HepG2 (cell line): ENCODE data around the gene EGF.

Experiments
- CCAR2 ChIP-seq: fragments of 200-400 bp; formaldehyde crosslinking; optimal IDR thresholded peaks from 2 replicates; pipeline ENCODE3; 2018; ENCODE audit warnings: low read depth, mild to moderate bottlenecking, low read length, moderate library complexity
- GLI4 ChIP-seq: sonication (generic); formaldehyde crosslinking; IDR thresholded peaks from 2 replicates; pipeline ENCODE4 v1.5.1; 2020; ENCODE audit warnings: missing genetic modification reagents, mild to moderate bottlenecking, moderate library complexity, borderline replicate concordance
- NR2F1 ChIP-seq, 2 experiments: fragments of 450-650 bp in 1 of 2; formaldehyde crosslinking in 1 of 2; IDR thresholded peaks; 2 replicates each; pipeline versions ENCODE4 v1.5.0 to v1.6.1; 2016 to 2020; ENCODE audit warnings: mild to moderate bottlenecking in 1 of 2, missing compliant biosample characterization in 1 of 2, missing genetic modification reagents in 1 of 2, moderate library complexity in 1 of 2
- SETDB1 ChIP-seq: sonication (generic); formaldehyde crosslinking; IDR thresholded peaks from 2 replicates; pipeline ENCODE4 v1.5.1; 2020; ENCODE audit warnings: missing genetic modification reagents, mild to moderate bottlenecking, borderline replicate concordance
- SRF ChIP-seq: IDR thresholded peaks from 2 replicates; pipeline ENCODE4 v1.6.1; 2011; ENCODE audit warnings: mild to moderate bottlenecking, low read depth, low read length, moderate library complexity
- TBP ChIP-seq: sonication (generic); formaldehyde crosslinking; IDR thresholded peaks from 2 replicates; pipeline ENCODE4 v1.5.0; 2020; ENCODE audit warnings: missing genetic modification reagents
- ZFX ChIP-seq: sonication (generic); formaldehyde crosslinking; IDR thresholded peaks from 2 replicates; pipeline ENCODE4 v1.4.0; 2020; ENCODE audit warnings: mild to moderate bottlenecking, low read depth, missing genetic modification reagents, moderate library complexity
- TF ChIP-seq, protein P1 (sequence below): sonication (generic); formaldehyde crosslinking; IDR thresholded peaks from 2 replicates; pipeline ENCODE4 v1.8.0; 2022; ENCODE audit warnings: missing genetic modification reagents, mild to moderate bottlenecking, borderline replicate concordance
- TF ChIP-seq, protein P2 (sequence below): fragments of 450-650 bp; IDR thresholded peaks from 2 replicates; pipeline ENCODE4 v1.6.1; 2017; ENCODE audit warnings: mild to moderate bottlenecking

DNA sequence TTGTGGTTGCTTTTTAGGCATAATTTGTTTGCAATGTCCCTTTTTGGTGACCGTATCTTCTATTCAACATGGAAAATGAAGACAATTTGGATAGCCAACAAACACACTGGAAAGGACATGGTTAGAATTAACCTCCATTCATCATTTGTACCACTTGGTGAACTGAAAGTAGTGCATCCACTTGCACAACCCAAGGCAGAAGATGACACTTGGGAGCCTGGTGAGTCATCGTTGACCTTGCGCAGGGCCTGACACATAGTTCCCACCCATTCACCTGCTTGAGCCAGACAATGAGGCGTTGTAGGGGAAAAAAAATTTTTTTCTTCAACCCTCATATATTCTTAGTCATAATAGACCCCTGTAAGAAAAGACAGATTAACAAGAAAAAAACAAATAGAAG, 32.4 kb downstream of the EGF start:
- no peak for TF ChIP-seq CCAR2
- no peak for TF ChIP-seq TBP (CRISPR knock-in tag)
- TF ChIP-seq SETDB1 (CRISPR knock-in tag) = no peak
- no peak for TF ChIP-seq GLI4
- TF ChIP-seq, protein P1, sequence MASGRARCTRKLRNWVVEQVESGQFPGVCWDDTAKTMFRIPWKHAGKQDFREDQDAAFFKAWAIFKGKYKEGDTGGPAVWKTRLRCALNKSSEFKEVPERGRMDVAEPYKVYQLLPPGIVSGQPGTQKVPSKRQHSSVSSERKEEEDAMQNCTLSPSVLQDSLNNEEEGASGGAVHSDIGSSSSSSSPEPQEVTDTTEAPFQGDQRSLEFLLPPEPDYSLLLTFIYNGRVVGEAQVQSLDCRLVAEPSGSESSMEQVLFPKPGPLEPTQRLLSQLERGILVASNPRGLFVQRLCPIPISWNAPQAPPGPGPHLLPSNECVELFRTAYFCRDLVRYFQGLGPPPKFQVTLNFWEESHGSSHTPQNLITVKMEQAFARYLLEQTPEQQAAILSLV (CRISPR knock-in tag) = no peak
- TF ChIP-seq SRF = no peak
- TF ChIP-seq, protein P2, sequence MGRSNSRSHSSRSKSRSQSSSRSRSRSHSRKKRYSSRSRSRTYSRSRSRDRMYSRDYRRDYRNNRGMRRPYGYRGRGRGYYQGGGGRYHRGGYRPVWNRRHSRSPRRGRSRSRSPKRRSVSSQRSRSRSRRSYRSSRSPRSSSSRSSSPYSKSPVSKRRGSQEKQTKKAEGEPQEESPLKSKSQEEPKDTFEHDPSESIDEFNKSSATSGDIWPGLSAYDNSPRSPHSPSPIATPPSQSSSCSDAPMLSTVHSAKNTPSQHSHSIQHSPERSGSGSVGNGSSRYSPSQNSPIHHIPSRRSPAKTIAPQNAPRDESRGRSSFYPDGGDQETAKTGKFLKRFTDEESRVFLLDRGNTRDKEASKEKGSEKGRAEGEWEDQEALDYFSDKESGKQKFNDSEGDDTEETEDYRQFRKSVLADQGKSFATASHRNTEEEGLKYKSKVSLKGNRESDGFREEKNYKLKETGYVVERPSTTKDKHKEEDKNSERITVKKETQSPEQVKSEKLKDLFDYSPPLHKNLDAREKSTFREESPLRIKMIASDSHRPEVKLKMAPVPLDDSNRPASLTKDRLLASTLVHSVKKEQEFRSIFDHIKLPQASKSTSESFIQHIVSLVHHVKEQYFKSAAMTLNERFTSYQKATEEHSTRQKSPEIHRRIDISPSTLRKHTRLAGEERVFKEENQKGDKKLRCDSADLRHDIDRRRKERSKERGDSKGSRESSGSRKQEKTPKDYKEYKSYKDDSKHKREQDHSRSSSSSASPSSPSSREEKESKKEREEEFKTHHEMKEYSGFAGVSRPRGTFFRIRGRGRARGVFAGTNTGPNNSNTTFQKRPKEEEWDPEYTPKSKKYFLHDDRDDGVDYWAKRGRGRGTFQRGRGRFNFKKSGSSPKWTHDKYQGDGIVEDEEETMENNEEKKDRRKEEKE = no peak
- no peak for TF ChIP-seq ZFX (CRISPR knock-in tag)
- peak in 1 of 2 experiments; percentile 41; a peak in 1 of 4 replicates for TF ChIP-seq NR2F1 (CRISPR knock-in tag; IDR thresholded peaks at IDR 0.05)
